HG03045 (cell line): ENCODE results near the gene TMEM132E.

ENCODE experiments used
- ATAC-seq: cut with Tn5 transposase; IDR thresholded peaks from one replicate; pipeline ENCODE4 v1.9.1; 2021; ENCODE audit warnings: mild to moderate bottlenecking, moderate library complexity; ENCODE audit not compliant: unreplicated experiment

The TMEM132E gene

DNA sequence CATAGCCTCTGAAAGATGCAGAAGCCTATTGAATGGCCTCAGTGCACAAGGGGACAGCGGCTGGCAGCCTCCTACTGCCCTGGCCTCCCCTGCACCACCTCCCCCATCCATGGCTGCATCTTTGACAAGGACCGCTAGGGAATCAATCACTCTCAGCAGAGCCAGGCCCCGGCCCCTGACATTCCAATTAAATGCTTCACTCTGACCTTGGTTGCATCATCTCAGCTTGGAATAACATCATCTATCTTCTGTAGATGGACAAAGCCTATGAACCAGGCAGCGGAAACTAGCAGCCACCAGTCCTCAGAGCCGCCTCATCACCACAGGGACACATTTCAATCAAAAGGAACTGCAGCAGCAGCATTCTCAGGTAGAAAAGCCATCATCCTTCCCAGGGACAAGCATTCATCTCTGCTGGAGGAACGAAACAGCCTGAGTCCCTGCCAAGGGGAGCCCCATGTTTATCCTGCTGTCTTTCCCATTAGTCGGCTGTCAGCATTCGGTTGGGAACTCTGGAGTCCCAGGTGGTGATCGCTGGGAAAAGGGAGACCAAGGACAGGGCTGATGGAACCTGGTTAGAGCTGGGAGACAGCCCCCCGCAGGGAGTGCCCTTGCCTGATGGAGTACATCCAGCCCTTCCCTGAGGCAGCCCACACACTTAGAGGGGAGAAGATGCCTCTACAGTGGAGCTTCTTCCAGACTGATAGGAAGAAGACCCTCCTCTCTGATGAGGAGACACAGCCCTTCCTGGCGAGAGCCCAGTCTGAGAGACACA is 11.5 kb upstream of the TMEM132E start:
- ATAC-seq, result no peak

- ATAC-seq, result no peak
Measured at GRCh38 chr17:34568953-34569352, 10.4 kb upstream of the TMEM132E start.

GRCh38 chr17:34569591-34569990 is 9.8 kb upstream of the TMEM132E start:
- no peak for ATAC-seq

DNA sequence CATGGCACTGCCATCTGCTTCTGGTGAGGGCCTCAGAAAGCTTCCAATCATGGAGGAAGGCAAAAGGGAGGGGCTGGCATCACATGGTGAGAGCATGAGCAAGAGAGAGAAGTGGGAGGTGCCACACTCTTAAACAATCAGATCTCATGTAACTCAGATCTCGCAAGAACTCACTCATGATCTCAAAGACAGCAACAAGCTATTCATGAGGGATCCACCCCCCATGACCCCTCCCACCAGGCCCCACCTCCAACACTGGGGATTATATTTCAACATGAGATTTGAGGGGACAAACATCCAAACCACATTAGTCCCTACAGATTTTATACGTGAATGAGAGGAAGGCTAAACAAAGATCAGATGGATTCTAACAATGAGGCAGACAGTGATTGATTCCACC is 8.9 kb upstream of the TMEM132E start:
- ATAC-seq, result no peak

GRCh38 chr17:34571428-34572130 is 7.8 kb upstream of the TMEM132E start:
- no peak for ATAC-seq

DNA sequence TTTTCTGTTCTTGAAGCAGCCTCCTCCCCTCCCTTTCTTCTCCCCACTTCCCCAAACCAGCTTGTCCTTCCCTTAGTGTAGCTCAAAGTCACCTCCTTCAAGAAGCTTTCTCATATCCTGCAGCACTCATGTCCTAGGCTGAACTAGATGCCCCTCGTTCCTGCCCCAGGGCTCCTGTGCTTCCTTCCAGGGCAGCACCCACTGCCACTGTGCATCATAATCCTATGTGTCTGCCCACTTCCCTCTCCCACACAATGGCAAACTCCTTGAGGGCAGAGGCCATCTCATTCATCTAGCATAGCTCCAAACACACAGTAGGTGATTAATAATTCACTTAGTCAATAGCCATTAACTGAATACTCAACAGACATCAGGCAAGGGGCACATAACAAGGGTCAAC is 6.9 kb upstream of the TMEM132E start:
- no peak for ATAC-seq

- no peak for ATAC-seq
Measured at GRCh38 chr17:34575182-34575581, 4.2 kb upstream of the TMEM132E start.

DNA sequence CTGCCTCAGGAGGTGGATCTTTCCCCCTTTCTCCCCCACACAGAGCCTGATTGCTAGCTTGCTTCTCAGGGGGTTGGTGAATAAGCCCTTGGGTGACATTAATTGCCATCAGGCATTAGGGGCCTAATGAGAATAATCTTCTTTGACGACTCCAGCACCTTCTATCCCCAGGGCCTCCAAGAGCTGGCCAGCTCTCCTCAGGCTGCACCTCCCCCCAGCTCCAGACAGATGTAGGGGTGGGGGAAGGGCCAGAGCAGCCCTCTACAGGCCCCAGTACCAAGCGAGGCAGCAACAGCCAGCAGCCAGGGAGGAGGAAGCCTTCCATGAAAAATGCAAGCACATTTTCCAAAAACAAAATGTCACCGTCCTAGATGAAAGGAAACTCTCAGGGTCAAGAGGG is 1.4 kb upstream of the TMEM132E start:
- no peak for ATAC-seq

DNA sequence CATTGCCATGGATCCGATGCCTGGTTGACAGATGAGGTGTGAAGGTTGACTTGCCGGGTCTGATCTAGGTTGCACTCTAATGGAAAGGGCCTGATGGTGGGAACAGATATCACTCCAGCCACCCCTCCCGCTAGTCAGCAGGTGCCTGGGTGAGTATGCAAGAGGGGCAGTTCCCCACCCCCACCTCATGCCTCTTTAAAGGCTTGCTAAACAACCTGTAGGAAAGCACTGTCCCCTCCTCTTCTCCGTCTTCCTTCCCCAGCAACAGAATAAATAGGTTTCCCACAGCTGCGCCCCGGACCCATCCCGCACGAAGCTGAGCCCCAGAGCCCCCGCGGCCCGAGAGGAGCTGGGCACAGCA is 746 bp upstream of the TMEM132E start:
- ATAC-seq, result no peak

DNA sequence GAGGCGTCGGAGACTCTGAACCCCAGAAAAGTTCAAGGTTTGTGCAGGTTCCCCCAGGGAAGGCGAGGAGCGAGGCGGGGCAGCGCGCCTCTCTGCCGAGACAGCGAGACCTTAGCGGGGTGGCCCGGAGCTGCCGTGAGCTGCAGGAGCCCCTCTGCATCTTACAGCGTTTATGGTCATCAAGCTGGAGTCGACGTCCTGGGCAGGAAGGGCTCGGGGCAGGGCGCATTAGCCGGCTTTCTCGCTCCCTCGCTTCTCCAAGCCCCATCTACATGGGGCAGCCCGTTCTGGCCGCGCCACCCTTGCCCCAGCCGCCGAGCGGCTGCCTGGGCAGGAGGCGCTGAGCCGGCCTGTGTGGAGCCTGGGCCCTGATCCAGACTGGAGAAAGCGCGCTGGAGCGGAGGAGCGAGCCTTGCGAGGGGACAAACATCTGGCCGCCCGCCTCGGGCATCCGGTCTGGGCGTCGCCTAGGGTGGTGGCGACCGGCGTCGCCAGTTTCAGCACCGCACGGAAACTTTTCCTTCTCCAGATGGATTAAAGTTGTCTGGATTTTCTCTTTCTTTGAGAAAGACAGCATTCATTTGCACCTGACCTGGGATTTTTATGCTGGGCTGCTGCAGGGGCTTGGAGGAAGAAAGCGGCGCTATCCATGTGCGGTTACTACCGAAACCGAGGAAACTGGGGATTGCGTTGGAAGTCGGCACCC is 750 bp downstream of the TMEM132E start:
- ATAC-seq, result no peak

GRCh38 chr17:34580685-34581445 is 1.5 kb downstream of the TMEM132E start:
- ATAC-seq, result no peak

GRCh38 chr17:34581446-34582184 is 2.2 kb downstream of the TMEM132E start:
- no peak for ATAC-seq

DNA sequence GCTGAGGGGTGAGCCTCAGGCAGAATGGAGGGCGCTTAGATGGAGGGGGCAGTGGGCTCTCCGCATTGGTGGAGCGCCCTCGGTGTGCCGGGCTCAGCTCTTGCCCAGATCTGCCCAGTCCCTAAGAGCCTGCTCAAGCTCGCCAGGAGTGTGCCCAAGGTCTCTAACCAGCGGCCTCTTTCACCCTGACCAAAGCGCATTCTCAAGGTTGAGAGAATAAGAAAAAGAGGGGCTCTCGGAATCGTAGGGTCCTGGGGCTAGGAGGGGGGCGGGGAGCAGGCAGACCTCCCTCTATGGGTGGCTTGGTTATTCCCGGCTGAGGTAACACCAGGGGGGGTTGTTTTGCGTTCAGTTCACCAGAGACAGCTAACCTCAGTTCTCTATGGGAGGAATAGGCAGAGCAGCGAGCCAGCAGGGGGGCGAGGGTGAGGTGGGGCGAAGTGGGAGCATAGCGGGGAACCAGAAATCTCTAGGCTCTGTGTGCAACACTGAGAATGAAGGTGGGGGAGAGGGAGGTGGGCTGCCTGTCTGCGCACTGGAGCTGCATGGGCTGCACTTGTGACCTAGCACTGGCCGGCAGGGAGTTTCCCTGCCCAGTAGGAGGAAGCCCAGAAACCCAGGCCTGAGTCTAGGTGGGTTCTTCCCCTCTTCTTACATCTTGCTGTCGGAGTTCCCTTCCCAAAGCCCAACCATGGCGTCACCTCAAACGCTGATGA is 3.0 kb downstream of the TMEM132E start:
- no peak for ATAC-seq

GRCh38 chr17:34582901-34583245 is 3.5 kb downstream of the TMEM132E start:
- no peak for ATAC-seq

- no peak for ATAC-seq
Measured at GRCh38 chr17:34584805-34585416, 5.5 kb downstream of the TMEM132E start.

DNA sequence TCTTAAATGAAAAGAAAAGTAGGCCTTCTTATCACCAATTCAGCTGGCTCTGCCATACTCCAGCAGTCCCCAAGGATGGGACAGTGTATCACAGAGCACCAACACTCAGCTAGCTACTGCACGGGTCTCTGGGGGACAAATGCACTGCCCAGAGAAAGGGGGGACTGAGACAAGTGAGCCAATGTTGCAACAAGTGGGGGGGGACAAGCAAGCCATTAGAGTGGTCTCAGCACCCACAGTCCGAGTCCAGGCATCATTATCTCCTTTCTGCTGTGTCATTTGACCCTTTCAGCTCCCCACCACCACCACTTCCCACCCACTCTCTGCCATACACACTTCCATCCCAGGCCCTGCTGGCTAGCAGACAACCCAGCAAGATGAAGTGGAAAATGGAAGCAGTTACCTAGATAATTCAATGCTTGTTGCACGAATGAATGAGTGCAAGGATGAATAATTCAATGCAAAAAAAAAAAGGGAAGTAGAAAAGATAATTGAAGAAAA is 7.0 kb downstream of the TMEM132E start:
- no peak for ATAC-seq

- ATAC-seq, result no peak
Measured at GRCh38 chr17:34588266-34588665, 8.9 kb downstream of the TMEM132E start.

GRCh38 chr17:34589120-34589965 is 10.0 kb downstream of the TMEM132E start:
- no peak for ATAC-seq
